ENCODE measurements around the gene ADRA2C.

ADRA2C gene

GRCh38 chr4:3816983-3817960 is 51.1 kb downstream of the ADRA2C start:
- no peak for DNase-seq

Measured in activated CD4-positive, alpha-beta T cell treated with anti-CD3 and anti-CD28 coated beads for 48 hours (primary cell).